ENCODE results near the gene SLC26A11.

- TF ChIP-seq POLR2AphosphoS2 (IDR thresholded peaks at IDR 0.05; ENCODE audit: low read depth, low read length) = no peak
- TF ChIP-seq ZKSCAN1 (IDR thresholded peaks at IDR 0.05; ENCODE audit: low read length) = no peak
- no peak for TF ChIP-seq PRDM15 (CRISPR knock-in tag; IDR thresholded peaks at IDR 0.05)
These were observed 8.1 kb upstream of the SLC26A11 start for GRCh38 chr17:80212109-80212508.

All from HepG2 (cell line).